Prostate gland (tissue), 2 donors: Measurements from ENCODE around the gene CNDP1. TPM values are rescaled to one million over a fixed set of nuclear protein-coding genes. Genes with fewer than 3 reads are reported as not detected.

ENCODE experiments used
- DNase-seq: peaks from one replicate; pipeline ENCODE4 v3.0.0-alpha.2; 2019; ENCODE audit warnings: low spot score
- H3K27ac ChIP-seq, 2 donors: fragments of 200-600 bp; sonication (generic); 2 replicates each; pipeline ENCODE4 v1.5.1; 2017 to 2019
- H3K27me3 ChIP-seq: fragments of 200-600 bp; sonication (generic); replicated peaks from 2 replicates; pipeline ENCODE4 v1.5.1; 2019; ENCODE audit not compliant: insufficient read depth
- H3K36me3 ChIP-seq, 2 donors: fragments of 200-600 bp; sonication (generic); 1 replicate in 1 of 2; 2 replicates in 1 of 2; pipeline versions ENCODE4 v1.5.1 to v1.8.1; 2017 to 2019
- H3K4me1 ChIP-seq: fragments of 200-600 bp; sonication (generic); replicated peaks from 2 replicates; pipeline ENCODE4 v1.5.1; 2019
- H3K4me3 ChIP-seq, 2 donors: fragments of 200-600 bp; sonication (generic); 2 replicates each; pipeline ENCODE4 v1.5.1; 2017 to 2019
- H3K9me3 ChIP-seq: fragments of 200-600 bp; sonication (generic); 2 replicates; pipeline ENCODE4 v1.5.1; 2017
- POLR2A ChIP-seq: fragments of 450-650 bp; IDR thresholded peaks from one replicate; pipeline ENCODE4 v1.6.1; 2016; ENCODE audit warnings: antibody characterized with exemption, mild to moderate bottlenecking
- POLR2AphosphoS5 ChIP-seq: sonication (generic); formaldehyde crosslinking; IDR thresholded peaks from one replicate; pipeline ENCODE4 v1.6.1; 2017; ENCODE audit warnings: antibody characterized with exemption
- WGBS: methylation state at CpG from one replicate; pipeline ENCODE4 v1.1.5; 2018; 5-methylcytosine and 5-hydroxymethylcytosine counted together
- intact Hi-C: fragments of 100-400 bp; cut with DNase I; formaldehyde crosslinking; loops from one replicate; pipeline ENCODE4 v1.14.2; 2022
- total RNA-seq, 2 donors: library from RNA; depleted of rRNA; stranded (reverse); fragments of >200 nt; gene quantifications; one replicate each; pipeline ENCODE4 v1.1.0, GENCODE V29; 2016
- TF ChIP-seq, protein P1 (sequence below), 4 experiments: fragments of 200-600 bp in 2 of 4; fragments of 450-650 bp in 2 of 4; sonication (generic) in 2 of 4; IDR thresholded peaks; 1 replicate in 3 of 4; 2 replicates in 1 of 4; pipeline ENCODE4 v1.5.1; 2016 to 2019; ENCODE audit warnings: antibody characterized with exemption in 4 of 4, mild to moderate bottlenecking in 2 of 4, moderate library complexity in 2 of 4

The CNDP1 gene
- total RNA-seq, 2 donors from 2014 or later, result not detected

- H3K36me3 ChIP-seq, result no peaks in the 10 kb centered on the region
- intact Hi-C loops, result no loop called here
- no peak for DNase-seq
- no peaks in the 10 kb centered on the region for H3K27me3 ChIP-seq
- H3K27ac ChIP-seq, result no peak overlapping the region
- H3K4me1 ChIP-seq, result no peaks in the 10 kb centered on the region
- H3K9me3 ChIP-seq, result no peaks in the 10 kb centered on the region
- 48% methylated on average over 1 of the region's 1 CpG for WGBS
- H3K4me3 ChIP-seq, result no peak overlapping the region
- TF ChIP-seq, protein P1, sequence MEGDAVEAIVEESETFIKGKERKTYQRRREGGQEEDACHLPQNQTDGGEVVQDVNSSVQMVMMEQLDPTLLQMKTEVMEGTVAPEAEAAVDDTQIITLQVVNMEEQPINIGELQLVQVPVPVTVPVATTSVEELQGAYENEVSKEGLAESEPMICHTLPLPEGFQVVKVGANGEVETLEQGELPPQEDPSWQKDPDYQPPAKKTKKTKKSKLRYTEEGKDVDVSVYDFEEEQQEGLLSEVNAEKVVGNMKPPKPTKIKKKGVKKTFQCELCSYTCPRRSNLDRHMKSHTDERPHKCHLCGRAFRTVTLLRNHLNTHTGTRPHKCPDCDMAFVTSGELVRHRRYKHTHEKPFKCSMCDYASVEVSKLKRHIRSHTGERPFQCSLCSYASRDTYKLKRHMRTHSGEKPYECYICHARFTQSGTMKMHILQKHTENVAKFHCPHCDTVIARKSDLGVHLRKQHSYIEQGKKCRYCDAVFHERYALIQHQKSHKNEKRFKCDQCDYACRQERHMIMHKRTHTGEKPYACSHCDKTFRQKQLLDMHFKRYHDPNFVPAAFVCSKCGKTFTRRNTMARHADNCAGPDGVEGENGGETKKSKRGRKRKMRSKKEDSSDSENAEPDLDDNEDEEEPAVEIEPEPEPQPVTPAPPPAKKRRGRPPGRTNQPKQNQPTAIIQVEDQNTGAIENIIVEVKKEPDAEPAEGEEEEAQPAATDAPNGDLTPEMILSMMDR (IDR thresholded peaks at IDR 0.05), result no peak
- TF ChIP-seq POLR2AphosphoS5 (no peak), POLR2A (no peak)
Measured at GRCh38 chr18:74613381-74613780, 79.1 kb downstream of the CNDP1 start.

DNA sequence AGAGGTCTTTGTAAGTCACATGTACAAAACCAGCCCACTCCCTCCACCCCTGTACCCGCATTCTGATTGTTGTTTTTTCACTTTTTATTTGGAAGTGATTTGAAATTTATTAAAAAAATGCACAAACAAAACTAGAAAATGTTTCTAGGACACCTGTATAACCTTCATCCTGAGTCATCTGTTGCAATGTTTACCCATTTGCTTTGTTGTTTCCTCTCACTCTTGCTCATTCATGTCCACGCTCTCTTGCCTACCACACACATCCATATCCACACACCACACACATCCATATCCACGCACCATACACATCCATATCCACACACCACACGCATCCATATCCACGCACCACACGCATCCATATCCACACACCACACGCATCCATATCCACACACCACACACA lies 82.2 kb downstream of the CNDP1 start:
- Histone ChIP-seq H3K27ac (no peak overlapping the region), H3K4me3 (no peak overlapping the region), H3K9me3 (no peaks in the 10 kb centered on the region), H3K4me1 (no peaks in the 10 kb centered on the region), H3K36me3 (no peaks in the 10 kb centered on the region), H3K27me3 (no peaks in the 10 kb centered on the region)
- DNase-seq, result no peak
- WGBS, result 70% methylated on average over 7 of the region's 7 CpGs
- intact Hi-C loops, result no loop called here
- TF ChIP-seq, protein P1 (IDR thresholded peaks at IDR 0.05), result no peak
- TF ChIP-seq POLR2AphosphoS5 (no peak), POLR2A (no peak)

DNA sequence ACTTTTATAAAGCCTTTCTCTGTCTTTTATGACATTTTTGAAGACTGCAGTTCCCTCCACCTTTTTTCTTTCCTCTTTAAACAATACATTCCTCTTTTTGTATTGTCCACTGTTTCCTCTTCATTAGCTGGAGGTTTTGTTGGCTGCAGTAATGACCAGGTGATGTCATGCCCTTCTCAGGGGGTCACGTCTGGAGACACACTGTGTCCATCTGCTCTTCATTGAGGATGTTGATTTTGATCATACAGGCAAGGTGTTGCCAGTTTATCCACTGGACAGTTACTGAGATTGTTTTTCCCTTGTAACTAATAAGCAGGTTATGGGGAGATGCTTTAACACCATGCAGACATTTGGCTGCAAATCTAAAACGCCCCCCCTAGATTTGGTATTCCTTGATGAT lies 83.2 kb downstream of the CNDP1 start:
- Histone ChIP-seq H3K27me3 (no peaks in the 10 kb centered on the region), H3K27ac (no peak overlapping the region), H3K4me1 (no peaks in the 10 kb centered on the region), H3K4me3 (no peak overlapping the region), H3K36me3 (no peaks in the 10 kb centered on the region), H3K9me3 (no peaks in the 10 kb centered on the region)
- WGBS, result 75% methylated on average over 2 of the region's 2 CpGs
- no peak for TF ChIP-seq POLR2A
- TF ChIP-seq POLR2AphosphoS5, result no peak
- TF ChIP-seq, protein P1 (IDR thresholded peaks at IDR 0.05), result no peak
- DNase-seq, result no peak
- intact Hi-C loops, result no loop called here

DNA sequence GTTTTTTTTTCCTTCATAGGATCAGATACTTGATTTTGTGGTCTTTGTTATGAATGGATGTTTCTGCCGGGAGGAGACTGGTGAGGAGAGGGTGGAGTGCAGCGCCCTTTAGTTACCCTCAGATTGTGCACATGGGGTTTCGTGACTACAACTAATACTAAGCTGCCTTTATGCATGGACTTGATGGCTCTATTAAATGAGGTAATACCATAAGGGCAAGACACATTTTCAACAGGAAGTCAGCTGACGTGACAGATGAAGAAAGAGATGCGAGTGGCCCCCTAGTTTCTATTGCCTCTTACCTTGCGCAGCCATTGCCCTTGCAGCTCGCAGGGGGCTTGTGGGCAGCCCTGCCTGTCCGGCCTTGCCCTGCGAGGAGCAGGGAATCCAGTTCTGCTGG lies 87.8 kb downstream of the CNDP1 start:
- Histone ChIP-seq H3K4me3 (no peak overlapping the region), H3K27me3 (no peaks in the 10 kb centered on the region), H3K4me1 (no peaks in the 10 kb centered on the region), H3K9me3 (no peaks in the 10 kb centered on the region), H3K36me3 (no peaks in the 10 kb centered on the region), H3K27ac (no peak overlapping the region)
- DNase-seq, result no peak
- 87% methylated on average over 9 of the region's 9 CpGs for WGBS
- no peak for TF ChIP-seq POLR2AphosphoS5
- TF ChIP-seq, protein P1 (IDR thresholded peaks at IDR 0.05), result no peak
- intact Hi-C loops, result no loop called here

GRCh38 chr18:74623047-74623816 lies 88.9 kb downstream of the CNDP1 start:
- H3K4me1 ChIP-seq, result no peaks in the 10 kb centered on the region
- intact Hi-C loops, result no loop called here
- H3K27ac ChIP-seq, result no peak overlapping the region
- no peaks in the 10 kb centered on the region for H3K9me3 ChIP-seq
- no peak for DNase-seq
- TF ChIP-seq POLR2A (no peak), POLR2AphosphoS5 (no peak)
- TF ChIP-seq, protein P1 (IDR thresholded peaks at IDR 0.05), result peak in 2 of 4 experiments; percentile 37 to 44
- no peaks in the 10 kb centered on the region for H3K36me3 ChIP-seq
- no peak overlapping the region for H3K4me3 ChIP-seq
- no peaks in the 10 kb centered on the region for H3K27me3 ChIP-seq
- WGBS, result 73% methylated on average over 24 of the region's 24 CpGs
